GM18520 (cell line): ENCODE measurements around the gene GRIN3B.

Source experiments
- ATAC-seq: cut with Tn5 transposase; IDR thresholded peaks from one replicate; pipeline ENCODE4 v1.9.1; 2021; ENCODE audit not compliant: unreplicated experiment

The GRIN3B gene

DNA sequence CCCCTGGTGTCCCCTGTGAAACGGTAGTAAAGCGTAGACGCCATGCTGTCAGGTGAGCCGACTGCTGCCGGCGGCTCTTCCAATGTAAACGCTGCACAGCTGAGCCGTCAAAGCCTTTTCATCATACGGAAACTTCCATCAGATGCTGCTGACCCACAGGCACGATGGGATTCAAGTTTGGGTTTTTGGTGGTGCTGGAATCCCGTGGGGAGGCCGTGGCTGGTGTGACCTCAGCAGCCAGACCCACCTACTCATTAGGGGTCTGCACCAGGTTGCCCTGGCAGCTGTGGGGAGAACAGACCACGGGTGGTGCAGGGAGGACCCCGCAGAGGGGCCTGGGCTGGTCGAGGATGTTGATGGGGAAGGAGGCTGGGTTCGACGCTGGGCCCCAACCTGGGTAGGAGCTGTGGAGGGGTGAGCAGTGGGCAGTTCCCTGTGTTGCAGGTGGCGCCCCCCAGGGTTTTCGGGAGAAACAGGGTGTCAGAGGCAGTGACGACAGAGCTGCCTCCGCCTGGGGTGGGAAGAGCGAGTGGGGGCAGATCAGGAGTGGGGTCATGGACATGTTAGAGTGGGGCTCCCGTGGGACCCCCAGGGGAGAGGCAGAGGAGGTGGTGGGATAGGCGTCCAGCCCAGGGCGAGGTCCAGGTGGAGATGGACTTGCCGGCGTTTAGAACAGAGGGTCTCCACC is 6.6 kb downstream of the GRIN3B start:
- ATAC-seq, result no peak

DNA sequence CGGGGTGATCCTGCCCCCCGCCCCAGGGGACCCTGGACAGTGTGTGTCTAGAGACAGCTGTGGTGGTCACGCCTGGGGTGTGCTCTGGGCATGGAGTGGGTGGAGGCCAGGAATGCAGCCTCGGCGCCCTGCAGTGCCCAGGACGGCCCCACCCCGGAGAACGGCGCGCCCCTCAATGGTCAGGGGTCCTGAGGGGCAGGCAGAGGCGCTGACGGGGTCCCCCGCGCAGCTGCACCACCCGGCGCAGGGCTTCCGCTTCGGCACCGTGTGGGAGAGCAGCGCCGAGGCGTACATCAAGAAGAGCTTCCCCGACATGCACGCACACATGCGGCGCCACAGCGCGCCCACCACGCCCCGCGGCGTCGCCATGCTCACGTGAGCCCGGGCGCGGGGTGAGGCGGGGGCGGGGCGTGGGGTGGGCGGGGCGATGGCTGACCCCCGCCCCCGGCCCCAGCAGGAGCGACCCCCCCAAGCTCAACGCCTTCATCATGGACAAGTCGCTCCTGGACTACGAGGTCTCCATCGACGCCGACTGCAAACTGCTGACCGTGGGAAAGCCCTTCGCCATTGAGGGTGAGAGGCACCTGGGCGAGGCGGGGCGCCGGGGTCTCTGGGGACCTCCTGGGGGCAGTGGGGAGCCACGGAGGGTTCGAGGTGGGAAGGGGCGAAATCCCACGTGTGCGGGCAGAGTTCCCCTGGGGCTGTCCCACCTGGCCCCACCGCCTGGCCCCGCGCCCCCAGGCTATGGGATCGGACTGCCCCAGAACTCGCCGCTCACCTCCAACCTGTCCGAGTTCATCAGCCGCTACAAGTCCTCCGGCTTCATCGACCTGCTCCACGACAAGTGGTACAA is 7.4 kb downstream of the GRIN3B start:
- ATAC-seq, result no peak

- no peak for ATAC-seq
Observed at GRCh38 chr19:1008268-1009040, 8.2 kb downstream of the GRIN3B start.

GRCh38 chr19:1009041-1009980 is 9.1 kb downstream of the GRIN3B start:
- no peak for ATAC-seq

- no peak for ATAC-seq
Observed at GRCh38 chr19:1009981-1010538, 9.8 kb downstream of the GRIN3B start.

DNA sequence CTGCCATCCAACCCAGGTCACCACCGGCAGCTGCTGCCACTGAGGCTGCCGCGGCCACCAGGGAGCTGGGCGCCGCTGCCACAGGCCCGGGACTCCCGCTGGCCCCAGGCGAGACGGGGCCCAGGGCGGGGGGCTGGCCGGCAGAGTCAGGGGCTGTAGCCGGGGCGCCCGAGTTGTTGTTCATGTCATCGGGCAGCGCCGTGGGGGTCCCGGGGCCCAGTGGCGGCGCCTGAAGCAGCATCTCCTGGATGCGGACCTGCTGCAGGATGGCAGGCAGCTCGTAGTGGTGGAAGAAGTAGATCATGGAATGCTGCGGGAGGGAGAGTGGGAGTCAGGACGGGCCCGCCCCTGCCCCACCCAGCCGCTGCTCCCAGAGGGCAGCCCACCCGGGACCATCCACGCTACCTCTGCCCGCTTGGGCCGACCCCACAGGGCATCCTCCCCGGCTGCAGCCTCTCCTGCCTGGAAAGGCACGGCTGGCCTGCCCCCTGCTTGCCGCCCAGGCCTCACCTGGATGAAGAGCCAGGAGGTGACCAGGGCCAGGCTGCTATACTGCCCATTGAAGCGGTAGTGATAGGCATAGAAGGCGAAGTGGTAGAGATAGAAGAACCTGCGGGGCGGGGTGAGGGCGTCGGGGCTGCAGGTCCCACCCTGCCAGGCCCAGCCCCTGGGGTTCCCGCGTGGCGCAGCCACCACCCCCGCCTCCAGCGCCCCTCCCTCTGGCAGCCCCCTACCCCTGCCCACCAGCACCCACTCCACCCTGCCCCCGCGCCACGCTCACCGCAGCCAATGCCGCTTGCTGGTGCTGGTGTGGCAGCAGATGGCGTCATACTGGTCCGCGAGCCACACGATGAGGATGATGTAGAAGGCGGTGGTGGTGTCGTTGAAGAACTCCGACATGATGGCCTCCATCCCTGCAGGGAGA is 10.6 kb downstream of the GRIN3B start:
- no peak for ATAC-seq

DNA sequence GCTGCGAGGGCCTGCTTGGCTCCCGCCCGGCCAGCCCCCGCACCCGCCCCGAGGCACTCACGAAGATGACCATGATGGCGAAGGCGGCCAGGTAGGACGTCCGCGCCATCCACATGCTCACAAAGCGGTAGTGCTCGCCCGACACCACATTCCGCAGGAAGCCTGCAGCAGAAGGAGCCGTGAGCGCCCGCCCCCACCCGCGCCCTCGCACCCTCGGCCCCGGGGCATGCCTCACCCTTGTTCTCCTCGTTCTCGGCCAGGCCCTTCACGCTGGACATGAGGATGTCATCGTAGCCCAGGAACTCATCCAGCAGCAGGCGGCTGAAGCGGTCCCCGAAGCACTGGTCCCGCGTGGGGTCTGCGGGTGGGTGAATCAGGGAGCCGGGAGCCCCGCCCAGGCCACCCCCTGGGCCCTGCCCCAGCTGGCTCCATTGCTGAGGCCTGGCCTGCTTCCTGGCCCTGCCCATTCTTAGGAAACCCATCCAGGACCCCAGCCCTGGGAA is 11.7 kb downstream of the GRIN3B start:
- no peak for ATAC-seq

DNA sequence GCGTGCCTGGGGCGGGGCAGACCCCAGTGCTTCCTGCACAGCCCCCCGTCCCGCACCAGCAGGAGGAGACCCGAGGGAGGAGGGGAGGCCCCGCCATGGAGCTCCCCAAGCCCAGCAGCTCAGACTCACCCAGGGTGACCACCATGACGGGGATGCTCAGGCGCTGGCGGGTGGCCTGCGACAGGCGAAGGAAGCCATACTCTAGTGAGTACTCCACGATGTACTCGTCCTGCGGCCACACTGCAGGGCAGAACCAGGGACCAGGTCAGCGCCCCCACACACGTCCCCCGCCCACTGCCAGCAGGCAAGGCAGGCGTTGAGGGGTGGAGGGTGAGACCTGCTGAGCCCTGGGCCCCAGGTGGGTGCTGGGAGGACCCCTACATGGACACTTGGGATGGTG is 12.1 kb downstream of the GRIN3B start:
- ATAC-seq, result no peak

GRCh38 chr19:1013218-1013617 is 13.0 kb downstream of the GRIN3B start:
- no peak for ATAC-seq

DNA sequence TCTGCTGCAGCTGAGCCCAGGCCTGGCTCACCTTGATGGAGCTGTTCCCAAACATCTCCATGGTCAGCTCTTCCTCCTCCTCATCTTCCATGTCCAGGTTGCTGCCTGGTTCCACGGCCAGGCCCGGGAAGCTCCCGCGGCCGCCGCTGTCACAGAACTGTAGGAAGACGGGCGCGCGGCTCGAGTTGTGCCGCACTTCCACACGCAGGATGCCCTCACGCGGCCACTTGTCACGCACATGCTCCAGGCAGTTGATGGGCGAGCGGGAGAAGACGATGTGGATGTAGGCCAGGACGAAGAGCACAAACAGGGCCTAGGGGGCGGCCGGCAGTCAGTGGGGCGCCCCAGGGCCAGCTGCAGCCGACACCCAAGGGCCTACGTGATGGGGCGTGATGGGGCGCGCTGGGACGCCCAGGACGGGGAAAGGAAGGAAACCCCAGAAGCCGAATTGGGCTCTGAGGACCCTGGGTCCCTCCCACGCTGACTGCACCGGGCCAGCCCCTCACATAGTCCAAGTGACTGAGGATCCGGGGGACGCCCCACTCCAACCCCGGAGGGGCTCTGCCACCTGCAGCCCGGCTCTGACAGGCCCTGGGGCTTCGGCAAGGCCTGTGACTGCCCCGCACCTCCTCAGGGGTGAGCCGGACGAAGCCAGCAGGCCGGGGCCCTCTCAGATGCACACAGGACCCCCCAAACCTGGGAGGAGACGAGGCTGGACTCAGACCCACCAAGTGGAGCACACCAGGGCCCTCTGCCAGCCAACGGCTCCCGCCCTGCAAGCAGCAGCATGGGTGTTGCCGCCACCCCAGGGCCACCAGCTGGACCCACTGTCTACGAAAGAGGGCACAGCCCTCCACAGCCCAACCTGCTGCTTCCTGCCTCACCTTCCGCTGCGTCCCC is 14.2 kb downstream of the GRIN3B start:
- no peak for ATAC-seq

GRCh38 chr19:1015061-1015781 is 15.0 kb downstream of the GRIN3B start:
- ATAC-seq, result no peak

GRCh38 chr19:1015782-1016646 is 15.8 kb downstream of the GRIN3B start:
- no peak for ATAC-seq

- no peak for ATAC-seq
Observed at GRCh38 chr19:1016647-1017114, 16.5 kb downstream of the GRIN3B start.

GRCh38 chr19:1017115-1017905 is 17.1 kb downstream of the GRIN3B start:
- no peak for ATAC-seq

DNA sequence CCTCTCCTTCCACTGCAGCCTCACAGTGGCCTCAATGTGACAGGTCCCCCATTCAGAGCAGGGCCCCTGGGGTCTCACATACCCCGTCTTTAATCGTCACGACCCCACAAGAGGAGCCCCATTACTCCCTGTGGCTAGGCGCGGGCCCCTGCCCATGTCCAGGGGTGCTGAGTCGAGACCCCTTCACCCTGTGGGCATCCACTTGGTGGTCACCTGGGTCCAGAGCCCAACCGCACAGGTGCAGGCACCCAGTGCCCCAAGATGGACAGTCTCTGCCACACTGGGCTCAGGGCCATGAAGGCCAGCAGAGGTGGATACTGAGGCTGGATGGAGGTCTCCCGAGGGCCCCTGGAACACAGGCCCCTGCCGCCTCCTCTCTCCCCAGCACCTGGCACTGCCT is 17.7 kb downstream of the GRIN3B start:
- no peak for ATAC-seq
